Measurements from ENCODE around the gene SIGLEC6.

Gene SIGLEC6

DNA sequence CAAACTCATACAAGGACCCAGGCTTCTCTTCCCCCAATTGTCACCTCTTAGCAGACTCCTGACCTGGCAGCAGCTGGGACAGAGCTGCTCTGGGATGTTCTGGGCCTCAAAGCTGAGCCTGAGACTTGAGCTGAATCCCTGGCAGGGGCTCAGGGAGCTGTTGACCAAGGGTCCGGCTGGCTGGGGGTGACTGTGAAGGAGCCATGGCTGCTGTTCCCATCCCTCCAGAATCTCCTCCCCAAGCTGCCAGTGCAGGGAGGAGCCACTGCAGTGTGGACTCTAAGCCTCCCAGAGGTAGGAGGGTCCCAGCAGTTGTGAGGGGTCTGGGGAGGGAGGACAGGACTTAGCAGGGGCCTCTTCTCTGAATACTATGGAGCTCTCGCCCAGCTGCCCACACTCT lies 2.2 kb downstream of the SIGLEC6 start:
- Histone ChIP-seq H3K27ac (no peak overlapping the region), H3K9me3 (no peaks in the 10 kb centered on the region), H3K27me3 (peaks cover 6% of the 10 kb centered on the region), H3K36me3 (no peaks in the 10 kb centered on the region), H3K4me3 (ENCODE audit: low read depth in 1 of 2, low read length in 1 of 2) (no peak overlapping the region), H3K4me1 (ENCODE audit: control insufficient read depth in 1 of 2, insufficient read depth in 1 of 2, low read depth in 1 of 2, low read length in 1 of 2) (peaks cover 6% of the 10 kb centered on the region in 2 experiments)
- TF ChIP-seq, protein P1, sequence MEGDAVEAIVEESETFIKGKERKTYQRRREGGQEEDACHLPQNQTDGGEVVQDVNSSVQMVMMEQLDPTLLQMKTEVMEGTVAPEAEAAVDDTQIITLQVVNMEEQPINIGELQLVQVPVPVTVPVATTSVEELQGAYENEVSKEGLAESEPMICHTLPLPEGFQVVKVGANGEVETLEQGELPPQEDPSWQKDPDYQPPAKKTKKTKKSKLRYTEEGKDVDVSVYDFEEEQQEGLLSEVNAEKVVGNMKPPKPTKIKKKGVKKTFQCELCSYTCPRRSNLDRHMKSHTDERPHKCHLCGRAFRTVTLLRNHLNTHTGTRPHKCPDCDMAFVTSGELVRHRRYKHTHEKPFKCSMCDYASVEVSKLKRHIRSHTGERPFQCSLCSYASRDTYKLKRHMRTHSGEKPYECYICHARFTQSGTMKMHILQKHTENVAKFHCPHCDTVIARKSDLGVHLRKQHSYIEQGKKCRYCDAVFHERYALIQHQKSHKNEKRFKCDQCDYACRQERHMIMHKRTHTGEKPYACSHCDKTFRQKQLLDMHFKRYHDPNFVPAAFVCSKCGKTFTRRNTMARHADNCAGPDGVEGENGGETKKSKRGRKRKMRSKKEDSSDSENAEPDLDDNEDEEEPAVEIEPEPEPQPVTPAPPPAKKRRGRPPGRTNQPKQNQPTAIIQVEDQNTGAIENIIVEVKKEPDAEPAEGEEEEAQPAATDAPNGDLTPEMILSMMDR (IDR thresholded peaks at IDR 0.05), result no peak

DNA sequence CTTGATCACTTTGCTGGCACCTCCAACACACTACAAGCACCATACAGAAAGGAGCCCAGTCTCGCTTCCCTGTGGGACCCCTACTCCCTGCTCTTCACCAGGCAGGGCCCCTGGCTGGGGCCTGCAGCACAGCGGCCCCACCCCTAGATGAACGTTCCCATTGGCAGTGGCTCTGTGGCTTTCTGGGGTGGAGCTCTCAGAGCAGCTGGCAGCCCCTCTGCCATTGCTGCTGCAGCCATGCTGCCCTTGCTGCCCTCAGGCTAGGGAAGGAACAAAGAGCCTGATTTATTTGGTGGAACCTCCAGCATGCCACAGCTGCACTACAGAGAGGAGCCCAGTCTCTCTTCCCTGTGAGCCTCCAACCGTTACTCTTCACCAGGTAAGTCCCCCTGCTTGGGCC lies 5.8 kb downstream of the SIGLEC6 start:
- no peak overlapping the region for H3K4me3 ChIP-seq (ENCODE audit: low read depth in 1 of 2, low read length in 1 of 2)
- no peaks in the 10 kb centered on the region for H3K9me3 ChIP-seq
- H3K27me3 ChIP-seq, result peaks cover 6% of the 10 kb centered on the region
- no peaks in the 10 kb centered on the region for H3K36me3 ChIP-seq
- TF ChIP-seq, protein P1 (IDR thresholded peaks at IDR 0.05), result no peak
- no peaks in the 10 kb centered on the region for H3K4me1 ChIP-seq (ENCODE audit: control insufficient read depth in 1 of 2, insufficient read depth in 1 of 2, low read depth in 1 of 2, low read length in 1 of 2)
- H3K27ac ChIP-seq, result no peak overlapping the region

DNA sequence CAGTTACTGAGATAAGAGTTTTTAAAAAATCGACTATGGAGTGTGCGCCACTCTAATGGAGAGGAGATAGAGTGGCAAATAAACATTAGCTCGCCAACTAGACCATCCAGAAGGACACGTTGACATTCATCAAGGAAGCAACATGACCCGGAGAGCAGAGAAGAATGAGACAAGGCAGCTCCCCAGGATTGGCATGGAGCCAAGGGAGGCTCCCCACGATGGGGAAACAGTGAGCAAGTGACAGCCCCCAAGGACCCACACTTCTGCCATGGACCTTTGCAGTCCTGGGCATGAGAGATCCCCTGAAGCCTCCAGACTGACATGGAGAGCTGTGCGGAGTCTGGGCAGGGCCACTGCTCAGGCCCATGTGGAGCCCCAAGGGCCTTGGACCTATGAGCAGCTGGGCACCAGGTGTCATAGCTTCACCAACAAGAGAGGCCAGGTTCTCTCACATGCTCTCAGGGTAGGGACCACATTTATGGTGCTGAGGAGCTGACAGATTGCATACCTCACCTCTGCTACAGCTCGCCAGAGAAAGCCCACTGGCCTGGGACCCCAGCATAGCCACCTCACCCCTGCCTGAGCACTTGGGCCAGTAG lies 6.7 kb downstream of the SIGLEC6 start:
- TF ChIP-seq, protein P1 (IDR thresholded peaks at IDR 0.05), result no peak
- H3K9me3 ChIP-seq, result no peaks in the 10 kb centered on the region
- no peaks in the 10 kb centered on the region for H3K36me3 ChIP-seq
- H3K27me3 ChIP-seq, result peaks cover 6% of the 10 kb centered on the region
- H3K27ac ChIP-seq, result no peak overlapping the region
- H3K4me1 ChIP-seq (ENCODE audit: control insufficient read depth in 1 of 2, insufficient read depth in 1 of 2, low read depth in 1 of 2, low read length in 1 of 2), result no peaks in the 10 kb centered on the region
- no peak overlapping the region for H3K4me3 ChIP-seq (ENCODE audit: low read depth in 1 of 2, low read length in 1 of 2)

DNA sequence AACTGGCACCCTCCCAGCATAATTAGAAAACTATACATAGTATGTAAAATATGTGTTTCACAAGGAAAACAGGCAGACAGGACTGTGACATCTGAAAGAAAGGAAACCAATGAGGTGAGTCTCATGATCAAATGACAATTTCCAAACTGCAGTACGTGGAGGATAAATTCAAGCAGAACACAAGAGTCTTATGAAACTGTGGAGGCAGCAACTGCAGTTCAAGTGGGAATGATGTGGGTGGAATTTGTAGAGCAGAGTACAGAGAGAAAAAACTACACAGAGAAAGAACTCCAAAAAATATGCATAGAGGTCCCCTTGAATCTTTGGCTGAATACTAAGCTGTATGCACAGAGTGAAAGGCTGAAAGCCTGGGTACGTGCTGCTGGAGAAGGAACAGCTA lies 9.7 kb downstream of the SIGLEC6 start:
- TF ChIP-seq, protein P1 (IDR thresholded peaks at IDR 0.05), result no peak
- no peaks in the 10 kb centered on the region for H3K27me3 ChIP-seq
- H3K9me3 ChIP-seq, result no peaks in the 10 kb centered on the region
- no peaks in the 10 kb centered on the region for H3K4me1 ChIP-seq (ENCODE audit: control insufficient read depth in 1 of 2, insufficient read depth in 1 of 2, low read depth in 1 of 2, low read length in 1 of 2)
- H3K27ac ChIP-seq, result no peak overlapping the region
- H3K36me3 ChIP-seq, result no peaks in the 10 kb centered on the region
- no peak overlapping the region for H3K4me3 ChIP-seq (ENCODE audit: low read depth in 1 of 2, low read length in 1 of 2)

DNA sequence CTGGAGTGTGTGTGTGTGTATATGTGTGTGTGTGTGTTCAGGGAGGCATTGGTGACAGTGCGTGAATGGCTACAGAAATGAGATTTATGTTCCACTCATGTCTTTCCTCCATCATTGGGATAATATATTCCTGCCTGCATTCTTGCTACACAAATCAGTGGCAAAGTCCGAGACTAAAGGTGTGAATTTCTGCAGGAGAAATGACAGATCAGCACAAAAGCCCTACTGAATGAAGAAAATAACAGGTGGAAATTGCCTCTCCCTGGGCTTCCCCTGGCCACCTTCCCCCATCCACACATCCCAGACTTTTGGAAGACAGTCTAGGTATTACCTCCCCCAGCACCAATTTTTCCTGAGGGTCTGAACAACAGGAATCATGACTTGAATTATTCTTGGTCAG lies 10.1 kb downstream of the SIGLEC6 start:
- H3K27me3 ChIP-seq, result no peaks in the 10 kb centered on the region
- H3K4me3 ChIP-seq (ENCODE audit: low read depth in 1 of 2, low read length in 1 of 2), result no peak overlapping the region
- no peaks in the 10 kb centered on the region for H3K4me1 ChIP-seq (ENCODE audit: control insufficient read depth in 1 of 2, insufficient read depth in 1 of 2, low read depth in 1 of 2, low read length in 1 of 2)
- H3K36me3 ChIP-seq, result no peaks in the 10 kb centered on the region
- H3K9me3 ChIP-seq, result no peaks in the 10 kb centered on the region
- TF ChIP-seq, protein P1 (IDR thresholded peaks at IDR 0.05), result no peak
- H3K27ac ChIP-seq, result no peak overlapping the region

DNA sequence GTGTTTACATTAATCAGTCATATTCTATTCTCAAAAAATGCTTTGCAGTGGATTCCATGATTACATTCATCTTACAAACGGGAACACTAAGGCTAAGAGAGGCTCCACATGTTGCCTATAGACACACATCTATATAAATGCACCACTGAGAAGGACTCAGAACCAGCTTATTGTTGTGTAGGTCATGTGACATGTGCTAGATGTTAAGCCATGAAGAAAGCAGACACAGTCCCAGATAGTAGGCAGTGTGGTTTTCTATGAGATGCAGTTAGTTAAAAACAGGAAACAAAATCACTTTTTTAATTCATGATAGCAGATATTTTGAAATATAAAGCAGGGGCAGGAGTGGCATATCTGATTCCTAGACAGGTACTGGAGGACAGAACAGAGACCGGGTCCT lies 10.7 kb downstream of the SIGLEC6 start:
- no peaks in the 10 kb centered on the region for H3K36me3 ChIP-seq
- no peak overlapping the region for H3K27ac ChIP-seq
- TF ChIP-seq, protein P1 (IDR thresholded peaks at IDR 0.05), result no peak
- no peaks in the 10 kb centered on the region for H3K4me1 ChIP-seq (ENCODE audit: control insufficient read depth in 1 of 2, insufficient read depth in 1 of 2, low read depth in 1 of 2, low read length in 1 of 2)
- no peaks in the 10 kb centered on the region for H3K27me3 ChIP-seq
- no peak overlapping the region for H3K4me3 ChIP-seq (ENCODE audit: low read depth in 1 of 2, low read length in 1 of 2)
- no peaks in the 10 kb centered on the region for H3K9me3 ChIP-seq

All from neutrophil (primary cell).